DMS153 treated with DMSO at 0.1 percent for 48 hours (cell line): Measurements from ENCODE around the gene DSC1.

Experiments
- DNase-seq: peaks from one replicate; lab custom pipeline; 2025; ENCODE audit not compliant: unreplicated experiment; lab: John Stamatoyannopoulos, UW

DSC1 gene

GRCh38 chr18:31112804-31113203 lies 49.9 kb downstream of the DSC1 start:
- no peak for DNase-seq

- no peak for DNase-seq
These were observed 56.9 kb downstream of the DSC1 start for GRCh38 chr18:31105733-31106132.

GRCh38 chr18:31104444-31104843 lies 58.2 kb downstream of the DSC1 start:
- DNase-seq = no peak

GRCh38 chr18:31103423-31103822 lies 59.2 kb downstream of the DSC1 start:
- no peak for DNase-seq

GRCh38 chr18:31102941-31103340 lies 59.7 kb downstream of the DSC1 start:
- no peak for DNase-seq

- no peak for DNase-seq
These were observed 60.5 kb downstream of the DSC1 start, which contains the start of gene DSC2 for GRCh38 chr18:31102025-31102684. Gene DSC2, minus strand, starts transcription at chr18:31102421. Its CDS starts 450 bp downstream, at chr18:31101971.

- no peak for DNase-seq
These were observed 61.3 kb downstream of the DSC1 start for GRCh38 chr18:31101183-31102024.

- DNase-seq = no peak
These were observed 62.0 kb downstream of the DSC1 start for GRCh38 chr18:31100436-31101182.

GRCh38 chr18:31099450-31100230 lies 63.0 kb downstream of the DSC1 start:
- DNase-seq = no peak

- DNase-seq = no peak
These were observed 63.8 kb downstream of the DSC1 start for GRCh38 chr18:31098878-31099277.

GRCh38 chr18:31097666-31098065 lies 65.0 kb downstream of the DSC1 start:
- no peak for DNase-seq

GRCh38 chr18:31093880-31094279 lies 68.8 kb downstream of the DSC1 start:
- DNase-seq = no peak

- no peak for DNase-seq
These were observed 69.4 kb downstream of the DSC1 start for GRCh38 chr18:31093294-31093693.

- no peak for DNase-seq
These were observed 71.3 kb downstream of the DSC1 start for GRCh38 chr18:31091350-31091749.

GRCh38 chr18:31088532-31088931 lies 74.1 kb downstream of the DSC1 start:
- DNase-seq = no peak

GRCh38 chr18:31079973-31080372 lies 82.7 kb downstream of the DSC1 start:
- no peak for DNase-seq
